BJ (cell line): ENCODE data around the gene RSF1. TPM values are rescaled to one million over a fixed set of nuclear protein-coding genes. Genes with fewer than 3 reads are reported as not detected.

Experiments used
- CTCF ChIA-PET: fragments of 350-600 bp; formaldehyde crosslinking; extraction: SDS; loops from one replicate; lab custom pipeline; 2021; ENCODE audit warnings: antibody characterized with exemption, inconsistent platforms; lab: Yijun Ruan, JAX
- POLR2A ChIA-PET: fragments of 300-600 bp; sonication (Branson Sonifier 250); formaldehyde crosslinking; extraction: SDS; loops from one replicate; lab custom pipeline; 2021; ENCODE audit warnings: antibody characterized with exemption; lab: Charles Lee
- DNase-seq: peaks from one replicate; pipeline ENCODE4 v3.0.0-alpha.2; 2011; ENCODE audit warnings: low read depth
- H3K27me3 ChIP-seq: 2 replicates; pipeline ENCODE4 v1.6.0; 2011; ENCODE audit warnings: low read length; ENCODE audit not compliant: control insufficient read depth, insufficient read depth
- H3K36me3 ChIP-seq: 2 replicates; pipeline ENCODE4 v1.5.1; 2011; ENCODE audit warnings: low read length; ENCODE audit not compliant: control insufficient read depth, insufficient read depth
- H3K4me3 ChIP-seq: 2 replicates; pipeline ENCODE4 v1.5.1; 2011; ENCODE audit warnings: low read depth, mild to moderate bottlenecking, control low read depth, low read length
- CTCF ChIP-seq: IDR thresholded peaks from 2 replicates; pipeline ENCODE4 v1.5.1; 2011; ENCODE audit warnings: low read depth, mild to moderate bottlenecking, control low read depth, inconsistent platforms, low read length, moderate library complexity; ENCODE audit not compliant: insufficient read depth
- polyA plus RNA-seq: library from polyadenylated mRNA; depleted of rRNA; stranded (reverse); fragments of >200 nt; gene quantifications from 2 replicates; pipeline ENCODE4 v1.2.3, GENCODE V29; 2011

The RSF1 gene
- polyA plus RNA-seq, 1 experiment, result 6.0 TPM

GRCh38 chr11:77778549-77778948, 42.0 kb downstream of the RSF1 start:
- POLR2A ChIA-PET, result no interaction called here
- TF ChIP-seq CTCF, result no peak
- no peaks in the 10 kb centered on the region for H3K27me3 ChIP-seq
- H3K36me3 ChIP-seq, result peaks cover 1% of the 10 kb centered on the region; the same call in 1 of the 2 replicates
- no peak overlapping the region for H3K4me3 ChIP-seq
- CTCF ChIA-PET, result interaction anchor here (0.6 kb wide), 1 partner anchor 512 kb away, joined by 3 read pairs; no protein-coding TSS in a partner anchor
- no peak for DNase-seq

- Histone ChIP-seq H3K27me3 (no peaks in the 10 kb centered on the region), H3K4me3 (no peak overlapping the region), H3K36me3 (peaks cover 1% of the 10 kb centered on the region; the same call in 1 of the 2 replicates)
- DNase-seq, result no peak
- ChIA-PET POLR2A (no interaction called here), CTCF (interaction anchor here (0.6 kb wide), 1 partner anchor 511 kb away, joined by 3 read pairs; no protein-coding TSS in a partner anchor)
- no peak for TF ChIP-seq CTCF
Observed at GRCh38 chr11:77778118-77778517, 42.4 kb downstream of the RSF1 start.

DNA sequence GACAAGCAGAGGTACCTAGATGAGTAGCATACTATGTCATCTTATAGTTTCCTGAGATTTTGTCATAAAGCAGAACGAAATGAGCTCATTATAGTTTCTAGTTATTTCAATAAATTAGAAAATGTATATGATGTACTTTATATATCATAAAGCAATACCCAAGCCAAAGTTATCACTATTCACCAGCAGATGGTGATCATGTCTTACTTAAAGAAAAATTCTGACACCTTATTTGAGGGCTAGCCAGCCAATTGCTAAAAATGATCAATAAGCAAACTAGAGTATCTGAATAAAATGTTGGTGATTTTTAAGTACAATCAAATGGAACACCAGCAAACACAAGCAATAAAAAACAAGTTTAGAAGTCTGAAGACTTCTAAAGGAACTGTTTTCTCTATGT, 44.1 kb downstream of the RSF1 start:
- Histone ChIP-seq H3K27me3 (no peaks in the 10 kb centered on the region), H3K4me3 (no peak overlapping the region), H3K36me3 (peaks cover 1% of the 10 kb centered on the region; the same call in 1 of the 2 replicates)
- TF ChIP-seq CTCF, result peak; percentile 13; the same call in 1 of the 2 replicates
- no peak for DNase-seq
- ChIA-PET POLR2A (no interaction called here), CTCF (interaction anchor here (1.0 to 1.5 kb wide), 3 partner anchors 14 to 267 kb away, joined by 3 to 5 read pairs (median 4); no protein-coding TSS in a partner anchor)

- DNase-seq, result no peak
- ChIA-PET CTCF (interaction anchor here (1.0 to 1.5 kb wide), 3 partner anchors 13 to 268 kb away, joined by 3 to 5 read pairs (median 4); no protein-coding TSS in a partner anchor), POLR2A (no interaction called here)
- Histone ChIP-seq H3K27me3 (no peaks in the 10 kb centered on the region), H3K4me3 (no peak overlapping the region), H3K36me3 (peaks cover 1% of the 10 kb centered on the region; the same call in 1 of the 2 replicates)
- no peak for TF ChIP-seq CTCF
Observed at GRCh38 chr11:77775936-77776335, 44.6 kb downstream of the RSF1 start.

DNA sequence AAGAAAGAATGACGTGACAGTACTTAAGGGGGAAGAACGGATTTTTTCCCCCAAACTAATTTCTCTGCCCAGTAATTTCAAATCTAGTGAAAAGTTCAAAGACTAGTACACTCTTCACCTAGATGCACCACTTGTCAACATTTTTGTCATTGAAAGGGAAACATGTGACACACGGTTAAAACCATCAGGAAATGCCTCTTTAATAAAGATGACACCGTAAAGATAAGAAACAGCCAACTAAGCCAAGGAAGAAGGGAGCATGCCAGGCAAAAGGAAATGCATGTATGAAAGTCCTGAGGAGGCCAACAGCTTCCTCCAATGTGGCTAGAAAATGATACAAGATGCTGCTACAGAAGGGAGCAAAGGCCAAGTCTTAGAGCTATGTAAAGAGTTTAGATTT, 49.4 kb downstream of the RSF1 start:
- ChIA-PET CTCF (no interaction called here), POLR2A (no interaction called here)
- DNase-seq, result no peak
- TF ChIP-seq CTCF, result no peak
- H3K27me3 ChIP-seq, result no peaks in the 10 kb centered on the region
- no peak overlapping the region for H3K4me3 ChIP-seq
- peaks cover 1% of the 10 kb centered on the region; the same call in 1 of the 2 replicates for H3K36me3 ChIP-seq
